VCaP (cell line): Measurements from ENCODE around the gene ISOC1.

Experiments used
- H3K27ac ChIP-seq: fragments of 450-650 bp; 2 replicates; pipeline ENCODE4 v1.5.1; 2017
- TF ChIP-seq, protein P1 (sequence below): fragments of 450-650 bp; conservative IDR thresholded peaks from 2 replicates; pipeline ENCODE4 v1.5.1; 2017; ENCODE audit warnings: mild to moderate bottlenecking, moderate library complexity

ISOC1 gene

DNA sequence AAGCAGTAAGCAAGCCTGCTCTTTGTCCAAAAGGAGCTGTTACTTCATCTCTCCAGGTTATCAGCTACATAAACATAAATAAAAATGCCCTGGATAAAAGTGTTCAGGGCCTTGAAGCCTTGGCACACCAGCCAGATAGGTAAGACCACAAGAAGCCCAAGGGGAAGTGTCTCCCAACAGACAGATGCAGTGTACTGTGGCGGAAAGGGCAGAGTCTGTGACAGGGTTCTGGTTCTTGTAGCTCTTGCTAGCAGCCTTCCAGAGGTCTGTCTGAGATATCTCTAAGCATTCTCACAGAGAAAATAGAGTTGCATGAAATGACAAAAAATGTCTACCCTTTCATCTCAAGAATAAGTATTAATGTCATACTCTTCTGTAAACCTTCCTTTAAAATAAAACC, 30.1 kb downstream of the ISOC1 start:
- TF ChIP-seq, protein P1, sequence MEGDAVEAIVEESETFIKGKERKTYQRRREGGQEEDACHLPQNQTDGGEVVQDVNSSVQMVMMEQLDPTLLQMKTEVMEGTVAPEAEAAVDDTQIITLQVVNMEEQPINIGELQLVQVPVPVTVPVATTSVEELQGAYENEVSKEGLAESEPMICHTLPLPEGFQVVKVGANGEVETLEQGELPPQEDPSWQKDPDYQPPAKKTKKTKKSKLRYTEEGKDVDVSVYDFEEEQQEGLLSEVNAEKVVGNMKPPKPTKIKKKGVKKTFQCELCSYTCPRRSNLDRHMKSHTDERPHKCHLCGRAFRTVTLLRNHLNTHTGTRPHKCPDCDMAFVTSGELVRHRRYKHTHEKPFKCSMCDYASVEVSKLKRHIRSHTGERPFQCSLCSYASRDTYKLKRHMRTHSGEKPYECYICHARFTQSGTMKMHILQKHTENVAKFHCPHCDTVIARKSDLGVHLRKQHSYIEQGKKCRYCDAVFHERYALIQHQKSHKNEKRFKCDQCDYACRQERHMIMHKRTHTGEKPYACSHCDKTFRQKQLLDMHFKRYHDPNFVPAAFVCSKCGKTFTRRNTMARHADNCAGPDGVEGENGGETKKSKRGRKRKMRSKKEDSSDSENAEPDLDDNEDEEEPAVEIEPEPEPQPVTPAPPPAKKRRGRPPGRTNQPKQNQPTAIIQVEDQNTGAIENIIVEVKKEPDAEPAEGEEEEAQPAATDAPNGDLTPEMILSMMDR, result no peak

GRCh38 chr5:129125819-129126218, 31.3 kb downstream of the ISOC1 start:
- H3K27ac ChIP-seq, result no peak overlapping the region
- TF ChIP-seq, protein P1, result no peak

More for the DNA sequence above, 30.1 kb downstream of the ISOC1 start:
- H3K27ac ChIP-seq, result no peak overlapping the region

GRCh38 chr5:129133553-129133952, 39.0 kb downstream of the ISOC1 start:
- H3K27ac ChIP-seq, result no peak overlapping the region
- TF ChIP-seq, protein P1, result no peak

DNA sequence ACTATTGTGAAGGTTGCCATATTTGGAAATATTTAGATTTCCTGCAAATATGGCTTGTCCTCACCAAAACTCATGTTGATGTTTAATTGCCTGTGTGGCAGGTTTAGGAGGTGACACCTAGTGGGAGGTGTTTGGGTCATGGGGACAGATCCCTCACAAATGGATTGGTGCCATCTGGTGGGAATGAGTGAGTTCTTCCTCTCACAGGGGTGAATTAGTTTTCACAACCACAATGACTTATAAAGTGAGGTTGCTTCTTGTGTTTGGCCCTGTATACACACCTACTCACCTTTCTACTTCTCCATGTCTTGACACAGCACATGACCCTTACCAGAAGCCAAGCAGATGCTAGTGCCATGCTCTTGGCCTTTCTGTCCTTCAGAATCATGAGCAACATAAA, 41.1 kb downstream of the ISOC1 start:
- no peak overlapping the region for H3K27ac ChIP-seq
- TF ChIP-seq, protein P1, result no peak

- no peak overlapping the region for H3K27ac ChIP-seq
- TF ChIP-seq, protein P1, result no peak
Measured at GRCh38 chr5:129137637-129138036, 43.1 kb downstream of the ISOC1 start.

DNA sequence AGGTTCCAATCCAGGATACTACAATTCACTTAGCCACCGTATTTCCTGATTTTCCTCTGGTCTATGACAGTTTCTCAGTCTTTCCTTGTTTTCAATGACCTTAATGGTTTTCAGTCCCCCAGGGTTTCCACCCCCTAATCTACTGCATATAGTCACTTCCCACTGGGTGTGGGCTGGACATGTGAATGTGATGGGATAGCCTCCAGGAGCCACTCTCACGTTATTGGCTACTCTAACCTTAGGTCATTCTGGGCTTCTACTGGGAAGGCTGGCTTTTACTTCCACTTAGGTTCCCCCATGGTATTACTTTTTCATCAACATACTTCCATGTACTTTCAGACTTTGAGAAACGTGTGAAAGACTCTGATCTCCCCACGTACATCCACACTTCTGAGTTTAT, 46.5 kb downstream of the ISOC1 start:
- TF ChIP-seq, protein P1, result no peak
- H3K27ac ChIP-seq, result no peak overlapping the region

- no peak overlapping the region for H3K27ac ChIP-seq
- TF ChIP-seq, protein P1, result no peak
Measured at GRCh38 chr5:129141696-129142095, 47.1 kb downstream of the ISOC1 start.
